Liver (tissue), 3 donors: ENCODE results near the gene TMEM125.

Experiments
- CTCF ChIP-seq: fragments of 150-350 bp; IDR thresholded peaks from 2 replicates; pipeline ENCODE4 v1.5.1; 2017; ENCODE audit warnings: improper control_type of control experiment, low read depth, low read length; ENCODE audit not compliant: missing input control
- HNF4G ChIP-seq: IDR thresholded peaks from 2 replicates; pipeline ENCODE4 v1.6.1; 2016; ENCODE audit warnings: antibody characterized with exemption
- donor health status: healthy.
- donor health status: healthy.

GRCh38 chr1:43285269-43285990, 15.6 kb downstream of the TMEM125 start, which contains the start of gene C1orf210:
- TF ChIP-seq CTCF (no peak), HNF4G (peak; percentile 49)
